CD14-positive monocyte (primary cell): ENCODE measurements around the gene MYL1. TPM values are rescaled to one million over a fixed set of nuclear protein-coding genes. Genes with fewer than 3 reads are reported as not detected.

Experiments
- DNase-seq, 3 donors: peaks; one replicate each; pipeline ENCODE4 v3.0.0-alpha.2; 2011 to 2022
- H2AFZ ChIP-seq: 2 replicates; pipeline ENCODE4 v1.6.0; 2012; ENCODE audit warnings: mild to moderate bottlenecking, low read depth, low read length, inconsistent platforms; ENCODE audit not compliant: insufficient read depth, poor library complexity, severe bottlenecking
- H3K27ac ChIP-seq, 2 donors: 1 replicate in 1 of 2; 2 replicates in 1 of 2; pipeline ENCODE4 v1.5.1; 2012 to 2013; ENCODE audit warnings: low read length in 2 of 2, control low read depth in 1 of 2, inconsistent platforms in 1 of 2, low read depth in 1 of 2, mild to moderate bottlenecking in 1 of 2
- H3K27me3 ChIP-seq, 2 donors: one replicate each; pipeline versions ENCODE4 v1.6.0 to v1.6.1; 2011 to 2013; ENCODE audit warnings: low read length in 2 of 2; ENCODE audit not compliant: control insufficient read depth in 2 of 2, insufficient read depth in 2 of 2
- H3K36me3 ChIP-seq, 2 donors: replicated peaks in 1 of 2; 1 replicate in 1 of 2; 2 replicates in 1 of 2; pipeline versions ENCODE4 v1.5.1 to v1.6.1; 2012 to 2013; ENCODE audit warnings: low read length in 2 of 2, control low read depth in 1 of 2, inconsistent platforms in 1 of 2, mild to moderate bottlenecking in 1 of 2; ENCODE audit not compliant: insufficient read depth in 2 of 2, control insufficient read depth in 1 of 2
- H3K4me1 ChIP-seq, 2 donors: 1 replicate in 1 of 2; 2 replicates in 1 of 2; pipeline versions ENCODE4 v1.5.1 to v1.6.1; 2012 to 2013; ENCODE audit warnings: low read length in 2 of 2, control low read depth in 1 of 2, inconsistent platforms in 1 of 2, mild to moderate bottlenecking in 1 of 2, moderate library complexity in 1 of 2; ENCODE audit not compliant: insufficient read depth in 2 of 2, control insufficient read depth in 1 of 2
- H3K4me2 ChIP-seq: replicated peaks from 2 replicates; pipeline ENCODE3; 2012; ENCODE audit warnings: low read length, moderate library complexity, mild to moderate bottlenecking; ENCODE audit not compliant: poor library complexity, severe bottlenecking; ENCODE audit errors: extremely low read depth
- H3K4me3 ChIP-seq, 3 experiments: fragments of 200-600 bp in 1 of 3; sonication (generic) in 1 of 3; replicated peaks in 1 of 3; 1 replicate in 2 of 3; 2 replicates in 1 of 3; pipeline ENCODE4 v1.5.1; 2011 to 2013; ENCODE audit warnings: low read length in 3 of 3, mild to moderate bottlenecking in 3 of 3, control low read depth in 2 of 3, low read depth in 2 of 3, inconsistent platforms in 1 of 3, moderate library complexity in 1 of 3
- H3K79me2 ChIP-seq: 2 replicates; pipeline ENCODE4 v1.6.0; 2012; ENCODE audit warnings: mild to moderate bottlenecking, control low read depth, inconsistent platforms, low read length, moderate library complexity; ENCODE audit not compliant: insufficient read depth
- H3K9ac ChIP-seq: 2 replicates; pipeline ENCODE4 v1.6.0; 2017; ENCODE audit warnings: low read length, mild to moderate bottlenecking; ENCODE audit not compliant: insufficient read depth, poor library complexity, severe bottlenecking
- H3K9me3 ChIP-seq, 2 donors: replicated peaks in 1 of 2; 1 replicate in 1 of 2; 2 replicates in 1 of 2; pipeline versions ENCODE4 v1.5.1 to v1.6.1; 2012 to 2013; ENCODE audit warnings: low read length in 2 of 2, control low read depth in 1 of 2; ENCODE audit not compliant: control insufficient read depth in 1 of 2, insufficient read depth in 1 of 2
- H4K20me1 ChIP-seq: 2 replicates; pipeline ENCODE4 v1.6.0; 2012; ENCODE audit warnings: mild to moderate bottlenecking, low read length, control low read depth, moderate library complexity; ENCODE audit not compliant: insufficient read depth
- H3K27ac Mint-ChIP-seq, 7 donors: one replicate each; pipeline ENCODE4 v1.8.0; 2020; ENCODE audit warnings: mild to moderate bottlenecking in 7 of 7, mixed read lengths in 7 of 7, moderate library complexity in 6 of 7, inconsistent platforms in 2 of 7
- H3K27me3 Mint-ChIP-seq, 3 donors: one replicate each; pipeline ENCODE4 v1.8.0; 2021 to 2022; ENCODE audit warnings: low read depth in 3 of 3, mild to moderate bottlenecking in 3 of 3, mixed read lengths in 3 of 3, moderate library complexity in 3 of 3, inconsistent platforms in 1 of 3
- H3K36me3 Mint-ChIP-seq, 2 donors: one replicate each; pipeline ENCODE4 v1.8.0; 2020; ENCODE audit warnings: mixed read lengths in 2 of 2, inconsistent platforms in 1 of 2, mild to moderate bottlenecking in 1 of 2
- H3K4me1 Mint-ChIP-seq: one replicate; pipeline ENCODE4 v1.8.0; 2020; ENCODE audit warnings: mild to moderate bottlenecking, mixed read lengths
- H3K4me3 Mint-ChIP-seq, 2 donors: one replicate each; pipeline ENCODE4 v1.8.0; 2020; ENCODE audit warnings: mild to moderate bottlenecking in 2 of 2, mixed read lengths in 2 of 2, moderate library complexity in 1 of 2
- H3K9me3 Mint-ChIP-seq, 7 donors: one replicate each; pipeline ENCODE4 v1.8.0; 2020 to 2022; ENCODE audit warnings: mixed read lengths in 7 of 7, mild to moderate bottlenecking in 6 of 7, moderate library complexity in 6 of 7, inconsistent platforms in 2 of 7
- WGBS: methylation state at CpG from one replicate; pipeline ENCODE4 v1.1.5; 2013; ENCODE audit warnings: missing lambda C conversion rate; ENCODE audit not compliant: insufficient coverage; 5-methylcytosine and 5-hydroxymethylcytosine counted together
- intact Hi-C, 2 donors: fragments of 100-400 bp; cut with micrococcal nuclease; formaldehyde crosslinking; loops; one replicate each; pipeline versions ENCODE4 v1.15.0 to v1.15.1; 2023
- polyA plus RNA-seq, 3 donors: library from polyadenylated mRNA; depleted of rRNA in 1 of 3; unstranded in 2 of 3; stranded (reverse) in 1 of 3; fragments of 300-500 nt in 2 of 3; fragments of >200 nt in 1 of 3; fragmentation: Illumina TruSeq in 2 of 3; gene quantifications; 1 replicate in 2 of 3; 2 replicates in 1 of 3; pipeline ENCODE4 v1.2.3, GENCODE V29; 2012 to 2021
- TF ChIP-seq, protein P1 (sequence below): fragments of 200-600 bp; IDR thresholded peaks from one replicate; pipeline ENCODE4 v1.8.0; 2022; ENCODE audit warnings: antibody characterized with exemption, mild to moderate bottlenecking

MYL1 gene
- polyA plus RNA-seq, 3 donors, result not detected

DNA sequence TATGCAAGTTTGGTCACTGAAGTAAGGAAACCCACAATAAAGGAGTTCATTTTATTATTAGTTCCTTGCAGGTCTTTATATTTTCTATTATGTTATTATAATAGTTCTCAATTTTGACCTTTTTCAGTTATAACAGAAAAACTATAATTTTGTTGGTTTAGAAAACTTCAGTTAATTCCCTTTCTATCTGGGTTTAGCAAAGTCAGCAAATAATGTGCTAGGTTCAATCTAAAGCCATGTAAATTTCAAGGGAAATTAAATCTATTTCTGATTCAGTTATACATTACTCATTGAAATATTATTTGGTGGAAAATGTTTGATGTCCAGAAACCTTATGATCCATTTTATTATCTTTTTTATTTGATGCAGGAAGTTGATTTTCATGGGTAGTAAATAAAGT lies 43.7 kb downstream of the MYL1 start:
- Mint-ChIP-seq H3K27me3 (peaks cover 0 to 5% (median 0%) of the 10 kb centered on the region in 3 donors), H3K27ac (no peak overlapping the region), H3K4me3 (no peak overlapping the region), H3K36me3 (no peaks in the 10 kb centered on the region), H3K9me3 (peaks cover 0 to 2% (median 0%) of the 10 kb centered on the region in 7 donors), H3K4me1 (no peaks in the 10 kb centered on the region)
- TF ChIP-seq, protein P1, sequence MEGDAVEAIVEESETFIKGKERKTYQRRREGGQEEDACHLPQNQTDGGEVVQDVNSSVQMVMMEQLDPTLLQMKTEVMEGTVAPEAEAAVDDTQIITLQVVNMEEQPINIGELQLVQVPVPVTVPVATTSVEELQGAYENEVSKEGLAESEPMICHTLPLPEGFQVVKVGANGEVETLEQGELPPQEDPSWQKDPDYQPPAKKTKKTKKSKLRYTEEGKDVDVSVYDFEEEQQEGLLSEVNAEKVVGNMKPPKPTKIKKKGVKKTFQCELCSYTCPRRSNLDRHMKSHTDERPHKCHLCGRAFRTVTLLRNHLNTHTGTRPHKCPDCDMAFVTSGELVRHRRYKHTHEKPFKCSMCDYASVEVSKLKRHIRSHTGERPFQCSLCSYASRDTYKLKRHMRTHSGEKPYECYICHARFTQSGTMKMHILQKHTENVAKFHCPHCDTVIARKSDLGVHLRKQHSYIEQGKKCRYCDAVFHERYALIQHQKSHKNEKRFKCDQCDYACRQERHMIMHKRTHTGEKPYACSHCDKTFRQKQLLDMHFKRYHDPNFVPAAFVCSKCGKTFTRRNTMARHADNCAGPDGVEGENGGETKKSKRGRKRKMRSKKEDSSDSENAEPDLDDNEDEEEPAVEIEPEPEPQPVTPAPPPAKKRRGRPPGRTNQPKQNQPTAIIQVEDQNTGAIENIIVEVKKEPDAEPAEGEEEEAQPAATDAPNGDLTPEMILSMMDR, result no peak
- Histone ChIP-seq H4K20me1 (no peaks in the 10 kb centered on the region), H3K27me3 (no peaks in the 10 kb centered on the region), H3K4me3 (no peak overlapping the region), H3K27ac (no peak overlapping the region), H3K36me3 (no peaks in the 10 kb centered on the region), H3K79me2 (no peaks in the 10 kb centered on the region), H2AFZ (no peak overlapping the region), H3K4me2 (no peak overlapping the region), H3K4me1 (no peaks in the 10 kb centered on the region), H3K9ac (no peak overlapping the region), H3K9me3 (no peaks in the 10 kb centered on the region)
- intact Hi-C loops, result no loop called here
- DNase-seq, result no peak

DNA sequence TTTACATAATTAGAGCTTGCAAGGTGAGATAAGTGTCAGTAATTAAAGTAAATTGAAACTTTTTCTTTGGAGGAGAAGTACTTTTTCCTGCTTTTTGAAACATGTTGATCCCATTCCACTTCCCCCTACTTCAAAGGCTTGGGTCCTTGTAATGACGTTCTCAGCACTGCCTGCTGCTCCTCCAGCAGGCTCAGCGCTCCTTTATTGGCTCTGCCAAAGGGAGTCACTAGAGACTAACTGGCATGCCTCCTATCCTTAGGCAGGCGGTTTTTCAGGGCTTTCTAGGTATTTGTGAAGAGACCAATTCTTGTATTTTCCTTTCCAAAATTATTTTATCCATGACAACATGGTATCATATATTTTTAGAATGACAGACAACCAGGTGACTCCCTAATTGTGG lies 45.8 kb downstream of the MYL1 start:
- Histone ChIP-seq H3K9me3 (no peaks in the 10 kb centered on the region), H3K36me3 (no peaks in the 10 kb centered on the region), H3K4me1 (no peaks in the 10 kb centered on the region), H3K4me3 (no peak overlapping the region), H3K27ac (no peak overlapping the region), H3K4me2 (no peak overlapping the region), H4K20me1 (no peaks in the 10 kb centered on the region), H2AFZ (no peak overlapping the region), H3K9ac (no peak overlapping the region), H3K79me2 (no peaks in the 10 kb centered on the region), H3K27me3 (no peaks in the 10 kb centered on the region)
- no peaks in the 10 kb centered on the region for H3K4me1 Mint-ChIP-seq
- 17% methylated on average over 1 of the region's 3 CpGs for WGBS
- H3K9me3 Mint-ChIP-seq, result no peaks in the 10 kb centered on the region
- H3K27ac Mint-ChIP-seq, result no peak overlapping the region
- TF ChIP-seq, protein P1, result no peak
- H3K27me3 Mint-ChIP-seq, result peaks cover 0 to 2% (median 0%) of the 10 kb centered on the region in 3 donors
- H3K4me3 Mint-ChIP-seq, result no peak overlapping the region
- DNase-seq, result no peak
- no peaks in the 10 kb centered on the region for H3K36me3 Mint-ChIP-seq
- intact Hi-C loops, result no loop called here
